SK-N-SH treated with all-trans-retinoic acid at 6 μM for 48 hours (cell line): Measurements from ENCODE around the gene SLC24A4.

Source experiments
- CREB5 ChIP-seq: fragments of 250-450 bp; sonication (Bioruptor Pico); IDR thresholded peaks from 2 replicates; pipeline ENCODE4 v1.5.1; 2020; ENCODE audit warnings: low read depth, mild to moderate bottlenecking, moderate library complexity
- CSDC2 ChIP-seq: fragments of 250-450 bp; sonication (Bioruptor Pico); IDR thresholded peaks from 2 replicates; pipeline ENCODE4 v1.5.0; 2020; ENCODE audit warnings: mild to moderate bottlenecking, moderate library complexity
- ISL1 ChIP-seq: fragments of 250-450 bp; sonication (Bioruptor Pico); IDR thresholded peaks from 2 replicates; pipeline ENCODE4 v2.1.2; 2022; ENCODE audit warnings: mild to moderate bottlenecking, moderate library complexity
- PATZ1 ChIP-seq: fragments of 250-450 bp; sonication (Bioruptor Pico); IDR thresholded peaks from 2 replicates; pipeline ENCODE4 v1.8.0; 2020; ENCODE audit warnings: mild to moderate bottlenecking, moderate library complexity, borderline replicate concordance
- TF ChIP-seq, protein P1 (sequence below): fragments of 250-450 bp; sonication (Bioruptor Pico); IDR thresholded peaks from 2 replicates; pipeline ENCODE4 v1.5.0; 2020; ENCODE audit warnings: mild to moderate bottlenecking, moderate library complexity

DNA sequence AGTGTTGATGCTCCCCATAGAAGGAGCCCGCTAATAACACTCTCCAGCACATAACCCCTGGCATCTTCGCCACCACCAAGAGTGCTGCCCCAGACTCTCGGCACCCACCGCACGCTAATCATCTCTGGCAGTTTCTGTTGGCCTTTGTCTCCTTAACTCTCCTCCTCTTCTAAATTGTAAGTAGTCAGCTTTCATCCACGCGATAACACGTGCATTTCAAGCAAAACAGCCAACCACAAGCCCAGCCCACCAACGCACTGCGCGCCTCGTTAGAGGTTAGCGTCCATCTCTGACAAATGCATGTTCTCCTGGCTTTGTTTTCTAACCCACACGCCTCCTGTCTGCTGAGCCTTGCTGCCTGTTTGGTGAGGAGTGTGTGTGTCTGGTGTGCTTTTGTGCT lies 129.5 kb downstream of the SLC24A4 start:
- no peak for TF ChIP-seq ISL1 (CRISPR knock-in tag)
- no peak for TF ChIP-seq PATZ1 (CRISPR knock-in tag)
- TF ChIP-seq CSDC2 = no peak
- TF ChIP-seq CREB5 = no peak
- TF ChIP-seq, protein P1, sequence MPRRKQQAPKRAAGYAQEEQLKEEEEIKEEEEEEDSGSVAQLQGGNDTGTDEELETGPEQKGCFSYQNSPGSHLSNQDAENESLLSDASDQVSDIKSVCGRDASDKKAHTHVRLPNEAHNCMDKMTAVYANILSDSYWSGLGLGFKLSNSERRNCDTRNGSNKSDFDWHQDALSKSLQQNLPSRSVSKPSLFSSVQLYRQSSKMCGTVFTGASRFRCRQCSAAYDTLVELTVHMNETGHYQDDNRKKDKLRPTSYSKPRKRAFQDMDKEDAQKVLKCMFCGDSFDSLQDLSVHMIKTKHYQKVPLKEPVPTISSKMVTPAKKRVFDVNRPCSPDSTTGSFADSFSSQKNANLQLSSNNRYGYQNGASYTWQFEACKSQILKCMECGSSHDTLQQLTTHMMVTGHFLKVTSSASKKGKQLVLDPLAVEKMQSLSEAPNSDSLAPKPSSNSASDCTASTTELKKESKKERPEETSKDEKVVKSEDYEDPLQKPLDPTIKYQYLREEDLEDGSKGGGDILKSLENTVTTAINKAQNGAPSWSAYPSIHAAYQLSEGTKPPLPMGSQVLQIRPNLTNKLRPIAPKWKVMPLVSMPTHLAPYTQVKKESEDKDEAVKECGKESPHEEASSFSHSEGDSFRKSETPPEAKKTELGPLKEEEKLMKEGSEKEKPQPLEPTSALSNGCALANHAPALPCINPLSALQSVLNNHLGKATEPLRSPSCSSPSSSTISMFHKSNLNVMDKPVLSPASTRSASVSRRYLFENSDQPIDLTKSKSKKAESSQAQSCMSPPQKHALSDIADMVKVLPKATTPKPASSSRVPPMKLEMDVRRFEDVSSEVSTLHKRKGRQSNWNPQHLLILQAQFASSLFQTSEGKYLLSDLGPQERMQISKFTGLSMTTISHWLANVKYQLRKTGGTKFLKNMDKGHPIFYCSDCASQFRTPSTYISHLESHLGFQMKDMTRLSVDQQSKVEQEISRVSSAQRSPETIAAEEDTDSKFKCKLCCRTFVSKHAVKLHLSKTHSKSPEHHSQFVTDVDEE (CRISPR knock-in tag) = no peak
